DND-41 (cell line): ENCODE results near the gene FAT1.

Experiments used
- ATAC-seq: fragments of 200-7000 bp; cut with Tn5 transposase; 3 replicates; pipeline ENCODE4 v1.9.1; 2021; ENCODE audit warnings: low read depth; ENCODE audit not compliant: insufficient read depth
- DNase-seq: peaks from one replicate; pipeline ENCODE4 v3.0.0-alpha.2; 2020
- H2AFZ ChIP-seq: 2 replicates; pipeline ENCODE4 v1.6.0; 2012; ENCODE audit warnings: low read depth, low read length
- H3K27ac ChIP-seq: 2 replicates; pipeline ENCODE4 v1.5.1; 2012; ENCODE audit warnings: low read length, inconsistent platforms
- H3K27me3 ChIP-seq: fragments of 200-600 bp; sonication (generic); 2 replicates; pipeline ENCODE4 v1.6.0; 2012; ENCODE audit warnings: low read length, mild to moderate bottlenecking, inconsistent platforms; ENCODE audit not compliant: insufficient read depth, poor library complexity
- H3K36me3 ChIP-seq: 2 replicates; pipeline ENCODE4 v1.5.1; 2012; ENCODE audit warnings: low read length, inconsistent platforms; ENCODE audit not compliant: insufficient read depth
- H3K4me1 ChIP-seq: 2 replicates; pipeline ENCODE4 v1.5.1; 2012; ENCODE audit warnings: mild to moderate bottlenecking, low read length; ENCODE audit not compliant: insufficient read depth
- H3K4me2 ChIP-seq: 2 replicates; pipeline ENCODE4 v1.6.0; 2012; ENCODE audit warnings: mild to moderate bottlenecking, moderate library complexity, low read length, inconsistent platforms; ENCODE audit not compliant: insufficient read depth
- H3K4me3 ChIP-seq, 2 experiments: fragments of 200-600 bp in 1 of 2; shearing (Covaris generic) in 1 of 2; 2 replicates each; pipeline ENCODE4 v1.5.1; 2012 to 2016; ENCODE audit warnings: inconsistent platforms in 2 of 2, low read length in 2 of 2, mild to moderate bottlenecking in 2 of 2, low read depth in 1 of 2, moderate library complexity in 1 of 2
- H3K79me2 ChIP-seq: 2 replicates; pipeline ENCODE4 v1.6.0; 2012; ENCODE audit warnings: low read length, inconsistent platforms; ENCODE audit not compliant: insufficient read depth
- H3K9ac ChIP-seq: 2 replicates; pipeline ENCODE4 v1.6.0; 2012; ENCODE audit warnings: low read depth, mild to moderate bottlenecking, inconsistent platforms, low read length, moderate library complexity
- H3K9me3 ChIP-seq: 2 replicates; pipeline ENCODE4 v1.5.1; 2012; ENCODE audit warnings: low read length, moderate library complexity, mild to moderate bottlenecking, inconsistent platforms; ENCODE audit not compliant: insufficient read depth, severe bottlenecking
- H4K20me1 ChIP-seq: 2 replicates; pipeline ENCODE4 v1.6.0; 2012; ENCODE audit warnings: low read length; ENCODE audit not compliant: insufficient read depth
- EZH2 ChIP-seq: IDR thresholded peaks from 3 replicates; pipeline ENCODE4 v1.6.1; 2012; ENCODE audit warnings: borderline replicate concordance, low read depth, mild to moderate bottlenecking, moderate library complexity, low read length, inconsistent platforms; ENCODE audit not compliant: severe bottlenecking
- TF ChIP-seq, protein P1 (sequence below): IDR thresholded peaks from 2 replicates; pipeline ENCODE4 v1.5.1; 2012; ENCODE audit warnings: borderline replicate concordance, low read length, moderate library complexity, mild to moderate bottlenecking; ENCODE audit not compliant: poor library complexity, severe bottlenecking; ENCODE audit errors: extremely low read depth

FAT1 gene, protein sequence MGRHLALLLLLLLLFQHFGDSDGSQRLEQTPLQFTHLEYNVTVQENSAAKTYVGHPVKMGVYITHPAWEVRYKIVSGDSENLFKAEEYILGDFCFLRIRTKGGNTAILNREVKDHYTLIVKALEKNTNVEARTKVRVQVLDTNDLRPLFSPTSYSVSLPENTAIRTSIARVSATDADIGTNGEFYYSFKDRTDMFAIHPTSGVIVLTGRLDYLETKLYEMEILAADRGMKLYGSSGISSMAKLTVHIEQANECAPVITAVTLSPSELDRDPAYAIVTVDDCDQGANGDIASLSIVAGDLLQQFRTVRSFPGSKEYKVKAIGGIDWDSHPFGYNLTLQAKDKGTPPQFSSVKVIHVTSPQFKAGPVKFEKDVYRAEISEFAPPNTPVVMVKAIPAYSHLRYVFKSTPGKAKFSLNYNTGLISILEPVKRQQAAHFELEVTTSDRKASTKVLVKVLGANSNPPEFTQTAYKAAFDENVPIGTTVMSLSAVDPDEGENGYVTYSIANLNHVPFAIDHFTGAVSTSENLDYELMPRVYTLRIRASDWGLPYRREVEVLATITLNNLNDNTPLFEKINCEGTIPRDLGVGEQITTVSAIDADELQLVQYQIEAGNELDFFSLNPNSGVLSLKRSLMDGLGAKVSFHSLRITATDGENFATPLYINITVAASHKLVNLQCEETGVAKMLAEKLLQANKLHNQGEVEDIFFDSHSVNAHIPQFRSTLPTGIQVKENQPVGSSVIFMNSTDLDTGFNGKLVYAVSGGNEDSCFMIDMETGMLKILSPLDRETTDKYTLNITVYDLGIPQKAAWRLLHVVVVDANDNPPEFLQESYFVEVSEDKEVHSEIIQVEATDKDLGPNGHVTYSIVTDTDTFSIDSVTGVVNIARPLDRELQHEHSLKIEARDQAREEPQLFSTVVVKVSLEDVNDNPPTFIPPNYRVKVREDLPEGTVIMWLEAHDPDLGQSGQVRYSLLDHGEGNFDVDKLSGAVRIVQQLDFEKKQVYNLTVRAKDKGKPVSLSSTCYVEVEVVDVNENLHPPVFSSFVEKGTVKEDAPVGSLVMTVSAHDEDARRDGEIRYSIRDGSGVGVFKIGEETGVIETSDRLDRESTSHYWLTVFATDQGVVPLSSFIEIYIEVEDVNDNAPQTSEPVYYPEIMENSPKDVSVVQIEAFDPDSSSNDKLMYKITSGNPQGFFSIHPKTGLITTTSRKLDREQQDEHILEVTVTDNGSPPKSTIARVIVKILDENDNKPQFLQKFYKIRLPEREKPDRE (N-terminal part only)

DNA sequence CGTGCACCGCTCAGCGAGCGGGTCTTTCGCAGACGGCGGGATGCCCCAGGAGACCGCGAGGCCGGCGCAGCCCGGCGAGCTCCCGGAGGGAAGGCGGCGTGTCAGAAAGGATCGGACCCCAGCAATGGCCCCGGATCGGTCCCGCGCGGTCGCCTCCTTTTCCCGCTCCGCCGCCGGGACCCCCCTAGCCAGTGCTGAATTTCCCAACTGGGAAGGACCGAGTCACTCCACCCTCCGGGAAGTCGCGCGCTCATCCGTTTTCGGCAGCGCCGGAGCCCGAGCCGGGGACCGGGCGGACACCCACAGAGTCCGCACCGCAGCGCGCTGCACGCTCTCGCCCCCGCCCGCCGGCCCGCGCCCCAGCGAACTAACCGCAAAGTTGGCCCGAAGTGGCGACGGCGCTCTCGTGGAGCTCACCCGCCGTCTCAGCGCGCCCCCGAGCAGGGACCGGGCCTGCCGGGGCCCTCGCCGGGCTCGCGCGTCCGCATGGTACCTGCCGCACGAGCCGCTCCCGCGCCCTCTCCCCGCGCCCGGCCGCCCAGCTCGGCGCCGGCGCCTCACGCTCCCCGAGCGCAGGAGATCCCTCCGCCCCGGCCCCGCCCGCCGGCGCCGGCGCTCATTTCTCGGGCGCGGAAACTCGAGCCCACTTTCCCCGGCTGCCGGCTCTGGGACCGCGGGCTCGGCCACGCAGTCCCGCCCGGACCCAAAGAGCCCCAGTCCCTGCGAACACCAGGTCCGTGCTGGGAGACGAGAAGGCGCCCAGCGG is at the start of gene FAT1:
Gene FAT1 (minus strand): TSS at position 565 of the 766 bp plus-strand sequence. CDS start 14,029 bp downstream, outside the sequence.
- no peak for DNase-seq
- ATAC-seq, result no peak
- H3K36me3 ChIP-seq, result no peaks in the 10 kb centered on the region
- H2AFZ ChIP-seq, result no peak within 1 kb of the TSS
- TF ChIP-seq, protein P1, sequence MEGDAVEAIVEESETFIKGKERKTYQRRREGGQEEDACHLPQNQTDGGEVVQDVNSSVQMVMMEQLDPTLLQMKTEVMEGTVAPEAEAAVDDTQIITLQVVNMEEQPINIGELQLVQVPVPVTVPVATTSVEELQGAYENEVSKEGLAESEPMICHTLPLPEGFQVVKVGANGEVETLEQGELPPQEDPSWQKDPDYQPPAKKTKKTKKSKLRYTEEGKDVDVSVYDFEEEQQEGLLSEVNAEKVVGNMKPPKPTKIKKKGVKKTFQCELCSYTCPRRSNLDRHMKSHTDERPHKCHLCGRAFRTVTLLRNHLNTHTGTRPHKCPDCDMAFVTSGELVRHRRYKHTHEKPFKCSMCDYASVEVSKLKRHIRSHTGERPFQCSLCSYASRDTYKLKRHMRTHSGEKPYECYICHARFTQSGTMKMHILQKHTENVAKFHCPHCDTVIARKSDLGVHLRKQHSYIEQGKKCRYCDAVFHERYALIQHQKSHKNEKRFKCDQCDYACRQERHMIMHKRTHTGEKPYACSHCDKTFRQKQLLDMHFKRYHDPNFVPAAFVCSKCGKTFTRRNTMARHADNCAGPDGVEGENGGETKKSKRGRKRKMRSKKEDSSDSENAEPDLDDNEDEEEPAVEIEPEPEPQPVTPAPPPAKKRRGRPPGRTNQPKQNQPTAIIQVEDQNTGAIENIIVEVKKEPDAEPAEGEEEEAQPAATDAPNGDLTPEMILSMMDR, result no peak
- TF ChIP-seq EZH2, result no peak
- no peak within 1 kb of the TSS for H3K4me3 ChIP-seq
- H3K27ac ChIP-seq, result no peak within 1 kb of the TSS
- no peak within 1 kb of the TSS for H3K9ac ChIP-seq
- no peak within 1 kb of the TSS for H3K4me2 ChIP-seq
- H3K9me3 ChIP-seq, result peaks cover 22% of the 10 kb centered on the region
- no peaks in the 10 kb centered on the region for H4K20me1 ChIP-seq
- H3K27me3 ChIP-seq, result no peaks in the 10 kb centered on the region
- no peaks in the 10 kb centered on the region for H3K79me2 ChIP-seq
- no peaks in the 10 kb centered on the region for H3K4me1 ChIP-seq

DNA sequence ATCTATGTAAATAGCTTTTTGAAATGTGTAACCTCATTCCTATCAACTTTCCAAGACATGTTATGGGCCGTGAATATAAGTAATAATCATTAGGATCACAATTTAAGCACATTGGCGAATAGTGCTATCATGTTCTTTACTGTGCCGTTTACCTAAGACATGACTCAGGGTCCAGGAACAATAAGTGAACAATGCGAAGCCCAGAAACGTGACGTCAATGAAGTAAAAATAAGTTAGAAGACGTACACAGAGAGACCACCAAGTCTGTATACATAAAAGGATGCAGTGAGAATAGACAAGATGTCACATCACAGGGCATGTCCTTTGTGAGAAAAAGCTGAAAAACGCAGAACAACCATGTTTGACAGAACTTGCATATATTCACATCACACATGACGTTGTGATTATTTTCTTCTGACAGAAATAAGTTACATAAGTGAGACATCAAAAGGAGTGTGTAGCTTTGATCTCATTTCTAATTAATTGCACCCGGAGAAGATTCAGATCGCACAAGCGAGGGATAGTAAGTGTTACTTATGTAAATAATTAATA is 49.4 kb upstream of the FAT1 start:
- no peaks in the 10 kb centered on the region for H3K27me3 ChIP-seq
- no peaks in the 10 kb centered on the region for H3K4me1 ChIP-seq
- no peak overlapping the region for H3K4me3 ChIP-seq
- H3K9me3 ChIP-seq, result no peaks in the 10 kb centered on the region
- H4K20me1 ChIP-seq, result no peaks in the 10 kb centered on the region
- ATAC-seq (no peak), DNase-seq (no peak)
- no peak overlapping the region for H2AFZ ChIP-seq
- H3K27ac ChIP-seq, result no peak overlapping the region
- TF ChIP-seq, protein P1, result no peak
- TF ChIP-seq EZH2, result no peak
- H3K4me2 ChIP-seq, result no peak overlapping the region
- no peaks in the 10 kb centered on the region for H3K79me2 ChIP-seq
- no peak overlapping the region for H3K9ac ChIP-seq
- no peaks in the 10 kb centered on the region for H3K36me3 ChIP-seq

DNA sequence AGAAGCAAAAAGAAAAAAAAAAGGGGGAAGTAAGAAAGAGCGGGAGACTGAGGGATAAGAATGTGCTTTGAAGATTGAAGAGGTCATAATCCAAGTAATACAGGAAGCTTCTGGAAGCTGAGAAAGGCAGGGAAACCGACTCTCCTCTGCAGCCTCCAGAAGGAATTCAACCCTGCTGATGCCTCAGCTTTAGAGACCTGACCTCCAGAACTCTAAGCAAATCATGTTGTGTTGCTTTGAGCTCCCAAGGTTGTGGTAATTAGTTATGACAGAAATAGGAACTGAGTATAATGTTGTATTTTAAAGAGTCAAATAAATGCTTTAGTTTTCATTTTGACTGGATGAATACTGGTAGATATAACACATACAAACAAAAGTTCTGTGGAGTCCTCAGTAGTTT is 48.0 kb upstream of the FAT1 start:
- no peak for ATAC-seq
- Histone ChIP-seq H2AFZ (no peak overlapping the region), H3K27me3 (no peaks in the 10 kb centered on the region), H3K4me2 (no peak overlapping the region), H3K4me3 (no peak overlapping the region), H4K20me1 (no peaks in the 10 kb centered on the region), H3K9ac (no peak overlapping the region), H3K27ac (no peak overlapping the region), H3K9me3 (peaks cover 3% of the 10 kb centered on the region), H3K36me3 (no peaks in the 10 kb centered on the region), H3K79me2 (no peaks in the 10 kb centered on the region), H3K4me1 (no peaks in the 10 kb centered on the region)
- DNase-seq, result no peak
- TF ChIP-seq, protein P1, result no peak
- no peak for TF ChIP-seq EZH2
